ENCODE results near the gene SLC22A23.

The SLC22A23 gene

DNA sequence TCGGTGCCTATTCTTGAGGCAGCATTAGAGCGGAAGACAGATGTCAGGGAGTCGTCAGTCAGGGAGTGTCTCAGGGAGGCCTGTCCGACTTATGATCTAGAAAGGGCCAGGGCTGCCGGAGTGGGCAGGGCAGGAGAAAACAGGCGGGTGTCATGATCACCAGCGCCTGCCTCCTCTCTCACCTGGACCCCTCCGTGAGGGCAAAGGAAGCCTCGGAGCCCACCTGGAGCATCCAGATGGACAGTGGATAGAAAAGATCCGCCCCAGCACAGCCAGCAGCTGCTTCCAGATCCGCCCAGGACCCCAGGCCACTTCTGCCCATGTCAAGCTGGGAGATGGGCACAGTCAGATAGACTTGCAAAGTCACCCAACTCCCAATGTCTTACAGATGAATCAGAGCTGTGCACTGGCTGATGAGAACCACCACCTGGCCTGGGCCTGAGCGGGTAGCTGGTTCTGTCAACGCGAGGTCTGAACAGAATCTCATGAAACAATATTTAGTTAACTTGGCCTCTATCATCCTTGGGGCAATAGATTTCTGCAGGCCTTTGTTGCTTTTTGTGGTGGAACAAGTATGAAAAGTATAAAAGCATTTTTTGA, 175.9 kb downstream of the SLC22A23 start:
- no peak overlapping the region for H3K4me3 ChIP-seq (ENCODE audit: low read depth, low read length)
- TF ChIP-seq CTCF (IDR thresholded peaks at IDR 0.05; ENCODE audit: low read depth, low read length), result no peak

GRCh38 chr6:3280091-3280490, 176.8 kb downstream of the SLC22A23 start:
- TF ChIP-seq CTCF (IDR thresholded peaks at IDR 0.05; ENCODE audit: low read depth, low read length), result no peak
- no peak overlapping the region for H3K4me3 ChIP-seq (ENCODE audit: low read depth, low read length)

GRCh38 chr6:3278691-3279090, 178.2 kb downstream of the SLC22A23 start:
- no peak overlapping the region for H3K4me3 ChIP-seq (ENCODE audit: low read depth, low read length)
- TF ChIP-seq CTCF (IDR thresholded peaks at IDR 0.05; ENCODE audit: low read depth, low read length), result no peak

- no peak for TF ChIP-seq CTCF (IDR thresholded peaks at IDR 0.05; ENCODE audit: low read depth, low read length)
Measured at GRCh38 chr6:3277851-3278416, 178.9 kb downstream of the SLC22A23 start.

DNA sequence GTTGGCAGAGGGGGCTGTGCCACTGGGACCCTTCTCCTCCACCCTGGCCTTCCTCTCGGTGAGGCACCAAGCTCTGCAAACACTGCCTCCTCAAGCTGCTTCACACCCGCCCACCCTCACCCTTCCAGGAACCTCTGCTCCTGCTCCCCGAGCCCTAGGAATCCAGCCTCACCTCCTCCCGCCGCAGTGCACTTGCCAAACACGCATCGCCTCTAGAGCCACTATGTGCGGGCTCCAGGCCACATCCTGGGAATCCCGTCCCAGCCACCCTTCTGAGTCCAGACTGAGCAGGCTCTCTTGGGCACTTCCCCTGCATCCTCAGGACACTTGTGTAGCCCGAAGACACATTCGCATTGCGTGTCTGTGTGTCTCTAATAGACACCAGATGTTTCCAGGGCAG, 179.6 kb downstream of the SLC22A23 start:
- no peak for TF ChIP-seq CTCF (IDR thresholded peaks at IDR 0.05; ENCODE audit: low read depth, low read length)

More at GRCh38 chr6:3277851-3278416, 178.9 kb downstream of the SLC22A23 start:
- H3K4me3 ChIP-seq (ENCODE audit: low read depth, low read length), result no peak overlapping the region

GRCh38 chr6:3276174-3277167, 180.4 kb downstream of the SLC22A23 start:
- H3K4me3 ChIP-seq (ENCODE audit: low read depth, low read length), result no peak overlapping the region
- no peak for TF ChIP-seq CTCF (IDR thresholded peaks at IDR 0.05; ENCODE audit: low read depth, low read length)

More for the DNA sequence above, 179.6 kb downstream of the SLC22A23 start:
- H3K4me3 ChIP-seq (ENCODE audit: low read depth, low read length), result no peak overlapping the region

All from WI38 (cell line).